ENCODE results near the gene TMEM59L. TPM values are rescaled to one million over a fixed set of nuclear protein-coding genes. Genes with fewer than 3 reads are reported as not detected.

The TMEM59L gene
- total and polyA plus RNA-seq, 2 experiments from 2014 or later = 1.5 to 9.1 TPM

GRCh38 chr19:18613589-18614234 is 1.0 kb downstream of the TMEM59L start:
- DNase-seq (ENCODE audit: low spot score) = no peak
- peaks cover 26% of the 10 kb centered on the region for H3K4me1 ChIP-seq (ENCODE audit: insufficient read depth)
- no peaks in the 10 kb centered on the region for H3K79me2 ChIP-seq
- H3K4me2 ChIP-seq = peak overlapping the region; percentile 92
- WGBS (ENCODE audit: low lambda C conversion rate, missing lambda C conversion rate) = 36% methylated on average over 17 of the region's 23 CpGs
- H3K27me3 ChIP-seq = peaks cover 72% of the 10 kb centered on the region
- no peaks in the 10 kb centered on the region for H3K9me3 ChIP-seq (ENCODE audit: low read depth)
- H3K9me2 ChIP-seq (replicated peaks; ENCODE audit: insufficient read depth) = no peaks in the 10 kb centered on the region
- no peak for TF ChIP-seq EZH2phosphoT487 (IDR thresholded peaks at IDR 0.05; ENCODE audit: low read depth, severe bottlenecking, unreplicated experiment)
- no peak for TF ChIP-seq CTCF (IDR thresholded peaks at IDR 0.05; ENCODE audit: poor library complexity)
- no peak for TF ChIP-seq EZH2 (IDR thresholded peaks at IDR 0.05; ENCODE audit: borderline replicate concordance)
- H3K27ac ChIP-seq = no peak overlapping the region
- H3K36me3 ChIP-seq (replicated peaks; ENCODE audit: insufficient read depth, low read depth) = no peaks in the 10 kb centered on the region
- H4K20me1 ChIP-seq (ENCODE audit: insufficient read depth, poor library complexity, severe bottlenecking) = no peaks in the 10 kb centered on the region
- H3K4me3 ChIP-seq = no peak overlapping the region
- H2AFZ ChIP-seq = no peak overlapping the region

- H2AFZ ChIP-seq = no peak overlapping the region
- H3K9me3 ChIP-seq (ENCODE audit: low read depth) = no peaks in the 10 kb centered on the region
- H4K20me1 ChIP-seq (ENCODE audit: insufficient read depth, poor library complexity, severe bottlenecking) = no peaks in the 10 kb centered on the region
- H3K27me3 ChIP-seq = peaks cover 49% of the 10 kb centered on the region
- no peaks in the 10 kb centered on the region for H3K36me3 ChIP-seq (replicated peaks; ENCODE audit: insufficient read depth, low read depth)
- no peak overlapping the region for H3K4me3 ChIP-seq
- no peaks in the 10 kb centered on the region for H3K79me2 ChIP-seq
- no peak overlapping the region for H3K27ac ChIP-seq
- H3K9me2 ChIP-seq (replicated peaks; ENCODE audit: insufficient read depth) = no peaks in the 10 kb centered on the region
- H3K4me1 ChIP-seq (ENCODE audit: insufficient read depth) = peaks cover 20% of the 10 kb centered on the region
- H3K4me2 ChIP-seq = no peak overlapping the region
- TF ChIP-seq CTCF (IDR thresholded peaks at IDR 0.05; ENCODE audit: poor library complexity) (no peak), EZH2phosphoT487 (IDR thresholded peaks at IDR 0.05; ENCODE audit: low read depth, severe bottlenecking, unreplicated experiment) (no peak), EZH2 (IDR thresholded peaks at IDR 0.05; ENCODE audit: borderline replicate concordance) (no peak)
- 95% methylated on average over 3 of the region's 3 CpGs for WGBS (ENCODE audit: low lambda C conversion rate, missing lambda C conversion rate)
- no peak for DNase-seq (ENCODE audit: low spot score)
Observed at GRCh38 chr19:18616023-18616422, 3.4 kb downstream of the TMEM59L start.

GRCh38 chr19:18617562-18617961 is 4.9 kb downstream of the TMEM59L start:
- H3K79me2 ChIP-seq = no peaks in the 10 kb centered on the region
- no peaks in the 10 kb centered on the region for H3K9me2 ChIP-seq (replicated peaks; ENCODE audit: insufficient read depth)
- H2AFZ ChIP-seq = no peak overlapping the region
- H3K4me3 ChIP-seq = no peak overlapping the region
- H3K4me2 ChIP-seq = no peak overlapping the region
- peaks cover 5% of the 10 kb centered on the region for H3K4me1 ChIP-seq (ENCODE audit: insufficient read depth)
- H4K20me1 ChIP-seq (ENCODE audit: insufficient read depth, poor library complexity, severe bottlenecking) = no peaks in the 10 kb centered on the region
- no peak for TF ChIP-seq EZH2phosphoT487 (IDR thresholded peaks at IDR 0.05; ENCODE audit: low read depth, severe bottlenecking, unreplicated experiment)
- no peak for TF ChIP-seq EZH2 (IDR thresholded peaks at IDR 0.05; ENCODE audit: borderline replicate concordance)
- TF ChIP-seq CTCF (IDR thresholded peaks at IDR 0.05; ENCODE audit: poor library complexity) = no peak
- no peaks in the 10 kb centered on the region for H3K9me3 ChIP-seq (ENCODE audit: low read depth)
- peaks cover 35% of the 10 kb centered on the region for H3K27me3 ChIP-seq
- no peaks in the 10 kb centered on the region for H3K36me3 ChIP-seq (replicated peaks; ENCODE audit: insufficient read depth, low read depth)
- no peak for DNase-seq (ENCODE audit: low spot score)
- no peak overlapping the region for H3K27ac ChIP-seq
